Heart right ventricle (tissue), 16 donors: ENCODE measurements around the gene NPB. TPM values are rescaled to one million over a fixed set of nuclear protein-coding genes. Genes with fewer than 3 reads are reported as not detected.

Source experiments
- ATAC-seq, 8 donors: fragments of 200-7000 bp; cut with Tn5 transposase; one replicate each; pipeline ENCODE4 v1.9.1; 2020; ENCODE audit warnings: mild to moderate bottlenecking in 8 of 8, moderate library complexity in 8 of 8, moderate number of reproducible peaks in 1 of 8
- DNase-seq, 2 donors: peaks; one replicate each; pipeline ENCODE4 v3.0.0-alpha.2; 2020
- H3K27ac ChIP-seq, 10 donors: fragments of 200-600 bp; sonication (generic) in 2 of 10; one replicate each; pipeline versions ENCODE4 v1.5.0 to v1.8.0; 2020 to 2022; ENCODE audit warnings: mild to moderate bottlenecking in 3 of 10
- H3K27me3 ChIP-seq, 7 donors: fragments of 200-600 bp; one replicate each; pipeline ENCODE4 v1.8.0; 2021 to 2022; ENCODE audit warnings: mild to moderate bottlenecking in 2 of 7
- H3K36me3 ChIP-seq, 9 donors: fragments of 200-600 bp; sonication (generic) in 1 of 9; one replicate each; pipeline versions ENCODE4 v1.5.0 to v1.8.0; 2020 to 2022; ENCODE audit warnings: mild to moderate bottlenecking in 2 of 9
- H3K4me1 ChIP-seq, 9 donors: fragments of 200-600 bp; sonication (generic) in 1 of 9; one replicate each; pipeline versions ENCODE4 v1.5.0 to v1.8.0; 2020 to 2022; ENCODE audit warnings: mild to moderate bottlenecking in 4 of 9
- H3K4me3 ChIP-seq, 10 donors: fragments of 200-600 bp; sonication (generic) in 2 of 10; one replicate each; pipeline versions ENCODE4 v1.5.0 to v1.8.0; 2020 to 2022; ENCODE audit warnings: mild to moderate bottlenecking in 7 of 10, moderate library complexity in 2 of 10
- H3K9me3 ChIP-seq, 11 donors: fragments of 200-600 bp in 10 of 11; sonication (generic) in 2 of 11; one replicate each; pipeline versions ENCODE4 v1.5.0 to v1.8.0; 2013 to 2022; ENCODE audit warnings: mild to moderate bottlenecking in 2 of 11, control low read depth in 1 of 11, moderate library complexity in 1 of 11
- CTCF ChIP-seq, 9 donors: fragments of 200-600 bp; sonication (generic) in 2 of 9; IDR thresholded peaks; one replicate each; pipeline versions ENCODE4 v1.5.0 to v1.8.0; 2021 to 2022; ENCODE audit warnings: antibody characterized with exemption in 9 of 9, mild to moderate bottlenecking in 5 of 9, moderate library complexity in 1 of 9
- WGBS, 2 donors: extraction: QIAGEN DNeasy Blood & Tissue Kit; methylation state at CpG; one replicate each; pipeline ENCODE4 v1.1.7; 2013; ENCODE audit warnings: inconsistent platforms in 1 of 2; 5-methylcytosine and 5-hydroxymethylcytosine counted together
- intact Hi-C, 10 donors: fragments of 100-400 bp; cut with DNase I; formaldehyde crosslinking; loops; one replicate each; pipeline versions ENCODE4 v1.11.1 to v1.14.2; 2022
- polyA plus RNA-seq, 2 donors: library from polyadenylated mRNA; stranded (reverse); fragments of 200-250 nt; gene quantifications; one replicate each; pipeline ENCODE4 v1.2.3, GENCODE V29; 2013
- total RNA-seq, 10 donors: library from RNA; stranded (reverse); fragmentation: NEBNext Ultra II Directional in 3 of 10; extraction: Animal tissue kit (Norgen Biotek cat#: 25700) in 3 of 10; gene quantifications; one replicate each; pipeline versions ENCODE4 v1.2.1 to v1.2.4, GENCODE V29; 2021 to 2023
- donor health status: Arrhythmogenic right ventricular cardiomyopathy.
- donor health status: ischemic (EF 13 %, LVEDD 7.1; RV severe dilation, severe dysfunction).
- donor health status: healthy with polysubstance abuse.
- donor health status: DM: no; HTN: yes; CAD: no.
- donor health status: DM: no; HTN: no; CAD: no.
- donor health status: ischemic (EF 25% LVEDD 6.9; RV normal size, moderate dysfunction).
- donor health status: ischemic (EF 25% LVEDD 5.7; RV mildly dilated, moderate dysfunction).
- donor health status: healthy.
- donor health status: DM: yes; HTN: yes; CAD: no.
- donor health status: Ischemic cardiomyopathy.
- donor health status: ischemic (EF 35%, LVEDD 5.7; RV mildly dilated, moderate dysfunction).
- donor health status: nonischemic (EF 11% LVEDD 7.7; RV severe dilation, severe dysfunction).
- donor health status: DM: yes; HTN: yes; CAD: no.
- donor health status: PGD.
- donor health status: ischemic (EF 29% LVEDD 5.4; RV normal size, mild dysfunction).
- donor health status: nonischemic (EF 23%, LVEDD 6.1; RV moderate dilation, normal function).

The NPB gene
- total and polyA plus RNA-seq, 12 donors, result 0.13 to 0.83 (median 0.42) TPM

DNA sequence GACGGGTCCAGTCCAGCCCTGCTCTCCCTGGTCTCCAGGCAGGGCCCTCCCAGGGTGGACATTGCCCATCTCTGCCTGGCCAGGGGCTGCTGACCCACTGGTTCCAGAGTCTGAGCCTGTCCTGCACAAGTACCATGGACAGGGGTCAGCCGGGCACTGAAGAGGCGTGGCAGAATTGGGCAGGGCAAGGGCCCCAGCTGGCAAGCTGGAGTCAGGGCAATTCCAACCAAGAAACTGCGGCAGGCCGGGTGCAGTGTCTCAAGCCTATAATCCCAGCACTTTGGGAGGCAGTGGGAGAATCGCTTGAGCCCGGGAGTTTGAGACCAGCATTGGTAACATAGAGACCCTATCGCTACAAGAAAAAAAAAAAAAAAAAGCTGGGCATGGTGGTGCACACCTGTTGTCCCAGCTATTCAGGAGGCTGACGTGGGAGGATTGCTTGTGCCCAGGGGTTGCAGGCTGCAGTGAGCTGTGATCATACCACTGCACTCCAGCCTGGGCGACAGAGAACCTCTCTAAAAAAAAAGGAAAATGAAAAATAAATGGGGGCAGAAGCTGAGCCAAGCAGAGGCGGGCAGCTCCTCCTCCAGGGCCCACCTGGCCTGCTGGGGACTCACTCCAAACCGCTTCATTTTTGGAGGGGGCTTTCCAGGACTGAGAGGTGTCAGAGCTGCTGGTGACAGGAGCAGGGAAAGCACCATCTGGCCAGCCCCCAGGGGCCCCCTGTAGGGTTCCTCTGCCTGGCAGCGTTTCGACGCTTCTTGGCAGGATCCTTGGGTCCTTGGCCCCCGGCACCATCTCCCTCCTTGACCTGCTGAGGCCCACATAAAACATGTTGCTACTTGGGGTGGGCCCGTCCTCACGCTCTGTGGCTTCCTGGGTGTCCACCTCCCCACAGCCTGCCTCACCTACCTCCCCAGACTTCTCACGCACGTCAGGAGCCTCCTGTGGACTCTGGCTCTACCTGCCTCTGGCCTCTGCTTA is 28.4 kb downstream of the NPB start:
- ATAC-seq (no peak), DNase-seq (no peak)
- 60 to 65% methylated on average over 20 of the region's 20 CpGs for WGBS, 2 donors
- intact Hi-C loops, result no loop called here
- Histone ChIP-seq H3K36me3 (no peaks in the 10 kb centered on the region), H3K9me3 (no peaks in the 10 kb centered on the region), H3K4me3 (no peak overlapping the region), H3K27ac (no peak overlapping the region), H3K4me1 (peaks cover 7 to 24% (median 22%) of the 10 kb centered on the region in 9 donors), H3K27me3 (peaks cover 0 to 37% (median 4%) of the 10 kb centered on the region in 7 donors)
- no peak for TF ChIP-seq CTCF (IDR thresholded peaks at IDR 0.05)

DNA sequence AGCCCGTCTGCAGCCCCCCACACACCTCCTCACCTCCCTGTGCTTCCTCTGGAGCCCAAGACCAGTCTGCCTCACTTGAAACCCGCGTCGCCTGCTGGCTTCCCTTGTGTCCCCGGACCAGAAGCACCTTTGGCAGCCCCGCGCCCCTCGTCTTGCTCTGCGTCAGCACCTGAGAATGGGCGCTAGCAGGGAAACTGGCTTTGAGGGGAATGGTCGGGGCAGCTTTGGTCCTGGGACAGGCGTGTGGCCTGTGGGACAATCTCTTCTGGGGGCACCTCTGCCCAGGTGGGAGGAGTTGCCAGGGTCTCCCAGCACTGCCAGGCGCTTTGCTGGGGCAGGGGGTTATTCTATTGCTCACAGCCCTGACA is 29.1 kb downstream of the NPB start:
- TF ChIP-seq CTCF (IDR thresholded peaks at IDR 0.05), result no peak
- 67 to 69% methylated on average over 13 of the region's 13 CpGs for WGBS, 2 donors
- Histone ChIP-seq H3K4me1 (peaks cover 1 to 18% (median 14%) of the 10 kb centered on the region in 9 donors), H3K36me3 (no peaks in the 10 kb centered on the region), H3K9me3 (no peaks in the 10 kb centered on the region), H3K27ac (no peak overlapping the region), H3K4me3 (no peak overlapping the region), H3K27me3 (peaks cover 0 to 37% (median 4%) of the 10 kb centered on the region in 7 donors)
- no peak for DNase-seq
- intact Hi-C loops, result no loop called here
- ATAC-seq, result no peak

DNA sequence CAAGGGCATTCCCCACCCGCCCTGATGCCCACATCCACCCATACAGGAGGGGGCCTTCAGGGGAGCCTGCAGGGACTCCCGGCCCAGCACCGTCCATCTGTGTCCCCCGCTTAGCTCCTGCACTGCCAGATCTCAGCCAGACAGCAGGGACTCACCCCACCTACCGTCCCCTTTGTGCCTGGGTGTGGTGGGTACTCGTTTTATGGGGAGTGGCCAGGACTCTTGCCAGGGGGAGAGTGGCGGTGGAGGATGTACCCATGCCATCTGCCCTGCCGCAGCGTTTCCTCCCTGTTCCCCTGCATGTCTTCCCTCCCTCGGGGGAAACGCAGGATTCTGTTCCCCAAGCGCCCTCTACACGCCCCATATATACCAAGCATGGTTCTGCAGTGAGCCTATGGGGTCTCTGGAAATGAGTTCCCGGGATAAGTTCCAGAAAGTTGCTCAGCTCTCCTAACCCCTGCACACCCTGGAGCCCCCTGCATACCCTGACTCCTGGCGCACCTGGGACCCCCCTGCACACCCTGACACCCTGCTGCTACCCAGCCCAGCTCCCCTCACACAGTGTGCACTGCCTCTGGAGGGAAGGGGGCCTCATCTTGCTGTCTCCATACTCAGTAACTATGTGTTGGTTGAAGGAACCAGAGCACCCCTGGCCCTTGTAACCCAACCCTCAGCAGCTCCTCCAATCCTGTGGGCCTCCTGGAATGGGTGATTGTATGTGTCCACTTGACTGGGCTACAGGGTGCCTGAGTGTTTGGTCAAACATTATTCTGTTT is 29.7 kb downstream of the NPB start:
- Histone ChIP-seq H3K9me3 (no peaks in the 10 kb centered on the region), H3K27me3 (peaks cover 0 to 40% (median 4%) of the 10 kb centered on the region in 7 donors), H3K27ac (no peak overlapping the region), H3K36me3 (no peaks in the 10 kb centered on the region), H3K4me3 (no peak overlapping the region), H3K4me1 (peaks cover 4 to 17% (median 15%) of the 10 kb centered on the region in 9 donors)
- ATAC-seq, result no peak
- intact Hi-C loops, result no loop called here
- TF ChIP-seq CTCF (IDR thresholded peaks at IDR 0.05), result no peak
- 41 to 54% methylated on average over 15 of the region's 15 CpGs for WGBS, 2 donors
- DNase-seq, result no peak

DNA sequence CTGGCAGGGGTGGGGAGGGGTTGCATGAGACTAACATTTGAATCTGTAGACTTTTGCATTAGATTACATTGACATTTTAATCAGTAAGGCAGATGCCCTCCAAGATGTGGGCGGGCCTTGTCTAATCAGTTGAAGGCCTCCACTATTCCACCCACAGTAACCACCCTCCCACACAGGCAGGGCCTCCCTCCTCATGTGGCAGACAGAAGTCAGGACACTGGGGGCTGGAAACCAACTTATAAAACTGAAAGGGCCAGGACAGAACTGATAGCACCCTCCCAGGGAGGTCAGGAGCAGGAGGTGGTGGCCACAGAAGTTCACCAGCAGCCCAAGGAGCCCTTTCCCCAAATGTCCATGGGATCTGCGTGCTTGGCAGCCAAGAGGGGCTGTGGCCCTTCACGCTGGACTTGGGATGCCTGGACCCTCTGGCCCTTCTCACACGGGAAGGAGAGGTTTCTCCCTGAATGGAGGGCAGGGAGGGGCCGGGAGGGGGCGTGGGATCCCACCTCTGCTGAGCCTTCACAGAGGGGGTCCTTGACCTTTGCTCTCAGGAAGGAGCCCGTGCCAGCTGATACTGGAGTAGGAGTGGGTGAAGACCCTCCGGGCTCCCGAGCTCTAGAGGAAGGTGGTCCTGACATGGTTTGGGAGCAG is 30.4 kb downstream of the NPB start:
- no peak overlapping the region for H3K4me3 ChIP-seq
- ATAC-seq (no peak), DNase-seq (no peak)
- no peak for TF ChIP-seq CTCF (IDR thresholded peaks at IDR 0.05)
- H3K27me3 ChIP-seq, result peaks cover 0 to 41% (median 4%) of the 10 kb centered on the region in 7 donors
- 85 to 94% methylated on average over 9 of the region's 9 CpGs for WGBS, 2 donors
- no peaks in the 10 kb centered on the region for H3K36me3 ChIP-seq
- intact Hi-C loops, result no loop called here
- H3K9me3 ChIP-seq, result no peaks in the 10 kb centered on the region
- H3K4me1 ChIP-seq, result peaks cover 7 to 22% (median 17%) of the 10 kb centered on the region in 9 donors
- H3K27ac ChIP-seq, result no peak overlapping the region
